ENCODE measurements around the gene CNP. TPM values are rescaled to one million over a fixed set of nuclear protein-coding genes. Genes with fewer than 3 reads are reported as not detected.

CNP gene
- total RNA-seq, 1 experiment from 2014 or later: 51.2 TPM

GRCh38 chr17:41948762-41949460, 17.7 kb upstream of the CNP start:
- CTCF ChIA-PET: no interaction called here
- ATAC-seq: no peak
- POLR2A ChIA-PET: no interaction called here
- peaks cover 4 to 5% of the 10 kb centered on the region in 2 experiments; a peak in 2 of 4 replicates for H3K4me1 ChIP-seq (ENCODE audit: control insufficient read depth in 1 of 2, insufficient read depth in 2 of 2, low read length in 2 of 2)
- H3K9me2 ChIP-seq (ENCODE audit: insufficient read depth): no peaks in the 10 kb centered on the region
- no peaks in the 10 kb centered on the region for H3K79me2 ChIP-seq (ENCODE audit: insufficient read depth, low read length)
- H4K20me1 ChIP-seq (ENCODE audit: insufficient read depth): no peaks in the 10 kb centered on the region
- H2AFZ ChIP-seq (ENCODE audit: low read depth, low read length, poor library complexity, severe bottlenecking): no peak overlapping the region
- no TSS peak for BruUV-seq (replicated peaks)
- no peaks in the 10 kb centered on the region for H3K9me3 ChIP-seq (ENCODE audit: control insufficient read depth in 1 of 2, insufficient read depth in 1 of 2, low read depth in 1 of 2, low read length in 2 of 2)
- intact Hi-C loops (cut with micrococcal nuclease): no loop called here
- RAD21 ChIA-PET (ENCODE audit: low non-redundant PET in 1 of 2, low total read pairs in 2 of 2, uncharacterized antibody in 2 of 2, unreplicated experiment in 2 of 2): no interaction called here
- H3K4me3 ChIP-seq (replicated peaks in 1 of 2; ENCODE audit: low read depth in 1 of 2, low read length in 2 of 2): no peak overlapping the region
- TF ChIP-seq TCF7L2 (IDR thresholded peaks at IDR 0.05; ENCODE audit: borderline replicate concordance, extremely low read depth, insufficient read depth, insufficient read length) (no peak), ZFX (IDR thresholded peaks at IDR 0.05) (no peak), RAD21 (IDR thresholded peaks at IDR 0.05; ENCODE audit: low read depth) (no peak), MAX (IDR thresholded peaks at IDR 0.05) (no peak), JUND (IDR thresholded peaks at IDR 0.05) (no peak), ATF3 (IDR thresholded peaks at IDR 0.05) (no peak), POLR2A (IDR thresholded peaks at IDR 0.05; ENCODE audit: borderline replicate concordance, extremely low read depth, insufficient read depth, insufficient read length) (no peak), CTCF (IDR thresholded peaks at IDR 0.05 in 2 of 3, conservative IDR thresholded peaks at IDR 0.05 in 1 of 3; ENCODE audit: borderline replicate concordance in 1 of 3, insufficient read depth in 1 of 3, low read depth in 2 of 3, low read length in 2 of 3) (no peak), EZH2 (IDR thresholded peaks at IDR 0.05) (no peak), EZH2phosphoT487 (IDR thresholded peaks at IDR 0.05; ENCODE audit: borderline replicate concordance) (no peak), SIN3A (IDR thresholded peaks at IDR 0.05; ENCODE audit: low read depth) (no peak), ELF1 (IDR thresholded peaks at IDR 0.05; ENCODE audit: borderline replicate concordance, low read depth) (no peak), REST (IDR thresholded peaks at IDR 0.05; ENCODE audit: low read depth) (no peak), CBX3 (IDR thresholded peaks at IDR 0.05; ENCODE audit: low read depth) (no peak), YY1 (IDR thresholded peaks at IDR 0.05; ENCODE audit: extremely low read depth, insufficient replicate concordance, low read depth, low read length) (no peak), POLR2AphosphoS5 (IDR thresholded peaks at IDR 0.05; ENCODE audit: low read depth, low read length) (no peak), SP1 (IDR thresholded peaks at IDR 0.05; ENCODE audit: low read depth) (no peak), FOSL1 (IDR thresholded peaks at IDR 0.05; ENCODE audit: low read depth) (no peak), SRF (IDR thresholded peaks at IDR 0.05; ENCODE audit: low read depth) (no peak)
- H3K27me3 ChIP-seq (ENCODE audit: insufficient read depth, low read length): no peaks in the 10 kb centered on the region
- DNase-seq (ENCODE audit: low read depth, low spot score): no peak
- H3K9ac ChIP-seq (ENCODE audit: low read length): no peak overlapping the region
- H3K27ac ChIP-seq (ENCODE audit: low read depth, low read length): no peak overlapping the region
- H3K36me3 ChIP-seq (ENCODE audit: control insufficient read depth in 1 of 2, insufficient read depth in 2 of 2, low read length in 2 of 2): no peaks in the 10 kb centered on the region
- H3K4me2 ChIP-seq (ENCODE audit: low read length): no peak overlapping the region
